Panc1 (cell line): ENCODE measurements around the gene TMEM109. TPM values are rescaled to one million over a fixed set of nuclear protein-coding genes. Genes with fewer than 3 reads are reported as not detected.
A peak's percentile ranks its signal among the peaks of the same experiment; 100 is the strongest.

Experiments
- ATAC-seq: fragments of 200-7000 bp; cut with Tn5 transposase; 2 replicates; pipeline ENCODE4 v1.9.1; 2020; ENCODE audit warnings: mild to moderate bottlenecking, moderate library complexity
- BruUV-seq: library from RNA; stranded (reverse); fragments of 400-500 nt; replicated peaks from 2 replicates; lab custom pipeline; 2021; lab: Mats Ljungman, UMichigan
- CTCF ChIA-PET: fragments of 300-600 bp; sonication (Branson Sonifier 250); formaldehyde crosslinking; loops from one replicate; lab custom pipeline; 2022; ENCODE audit warnings: antibody characterized with exemption; lab: Charles Lee
- POLR2A ChIA-PET: fragments of 300-600 bp; sonication (Branson Sonifier 250); formaldehyde crosslinking; loops from one replicate; lab custom pipeline; 2022; ENCODE audit warnings: antibody characterized with exemption; lab: Charles Lee
- DNase-seq: peaks from one replicate; pipeline ENCODE4 v3.0.0-alpha.2; 2010; ENCODE audit warnings: low read depth, low spot score
- H3K27ac ChIP-seq: 2 replicates; pipeline ENCODE4 v1.5.1; 2011; ENCODE audit warnings: mild to moderate bottlenecking, low read length, inconsistent platforms
- H3K27me3 ChIP-seq: fragments of 200-500 bp; sonication (Bioruptor generic); 2 replicates; pipeline ENCODE4 v1.6.0; 2014; ENCODE audit warnings: low read length, inconsistent platforms; ENCODE audit not compliant: control insufficient read depth, insufficient read depth
- H3K36me3 ChIP-seq: fragments of 200-500 bp; sonication (Bioruptor generic); 2 replicates; pipeline ENCODE4 v1.5.1; 2014; ENCODE audit warnings: inconsistent platforms, mild to moderate bottlenecking, low read length, moderate library complexity; ENCODE audit not compliant: control insufficient read depth, insufficient read depth
- H3K4me1 ChIP-seq: 2 replicates; pipeline ENCODE4 v1.5.1; 2011; ENCODE audit warnings: inconsistent platforms, mild to moderate bottlenecking, low read length, moderate library complexity; ENCODE audit not compliant: control insufficient read depth, insufficient read depth
- H3K4me3 ChIP-seq, 2 experiments: 2 replicates each; pipeline ENCODE4 v1.5.1; 2011 to 2012; ENCODE audit warnings: low read depth in 2 of 2, low read length in 2 of 2, mild to moderate bottlenecking in 2 of 2, inconsistent platforms in 1 of 2, moderate library complexity in 1 of 2
- H3K9me3 ChIP-seq: fragments of 200-500 bp; sonication (Bioruptor generic); 2 replicates; pipeline ENCODE4 v1.5.1; 2014; ENCODE audit warnings: low read depth, mild to moderate bottlenecking, inconsistent platforms, low read length, moderate library complexity; ENCODE audit not compliant: control insufficient read depth, insufficient read depth
- POLR2AphosphoS5 ChIP-seq: IDR thresholded peaks from 2 replicates; pipeline ENCODE4 v1.6.1; 2012; ENCODE audit warnings: mild to moderate bottlenecking, low read depth, low read length, moderate library complexity
- SIN3A ChIP-seq: IDR thresholded peaks from 2 replicates; pipeline ENCODE4 v1.6.1; 2012; ENCODE audit warnings: low read depth, mild to moderate bottlenecking, low read length, moderate library complexity, borderline replicate concordance; ENCODE audit not compliant: insufficient read depth
- TCF7L2 ChIP-seq: IDR thresholded peaks from 2 replicates; pipeline ENCODE4 v1.6.1; 2011; ENCODE audit warnings: mild to moderate bottlenecking, low read depth, low read length, inconsistent platforms
- in situ Hi-C: cut with HindIII; loops from 2 replicates; pipeline ENCODE4 v1.10.0; 2016; ENCODE audit warnings: low sequenced_read_pairs, low pct_unique_long_range_greater_than_20kb
- intact Hi-C: fragments of 100-400 bp; cut with micrococcal nuclease; formaldehyde crosslinking; loops from one replicate; pipeline ENCODE4 v1.10.0; 2022; ENCODE audit not compliant: unreplicated experiment
- total RNA-seq: library from RNA; stranded (reverse); gene quantifications from one replicate; pipeline ENCODE4 v1.2.1, GENCODE V29; 2021; ENCODE audit not compliant: unreplicated experiment
- TF ChIP-seq, protein P1 (sequence below), 2 experiments: IDR thresholded peaks; 2 replicates each; pipeline ENCODE4 v1.6.1; 2011 to 2012; ENCODE audit warnings: low read depth in 2 of 2, control low read depth in 1 of 2, low read length in 1 of 2, mild to moderate bottlenecking in 1 of 2, moderate library complexity in 1 of 2; ENCODE audit not compliant: insufficient read depth in 1 of 2
- TF ChIP-seq, protein P2 (sequence below): fragments of 450-650 bp; IDR thresholded peaks from 2 replicates; pipeline ENCODE4 v1.5.1; 2017; ENCODE audit warnings: mild to moderate bottlenecking

TMEM109 gene
- total RNA-seq, 1 experiment from 2014 or later, result 91.8 TPM

DNA sequence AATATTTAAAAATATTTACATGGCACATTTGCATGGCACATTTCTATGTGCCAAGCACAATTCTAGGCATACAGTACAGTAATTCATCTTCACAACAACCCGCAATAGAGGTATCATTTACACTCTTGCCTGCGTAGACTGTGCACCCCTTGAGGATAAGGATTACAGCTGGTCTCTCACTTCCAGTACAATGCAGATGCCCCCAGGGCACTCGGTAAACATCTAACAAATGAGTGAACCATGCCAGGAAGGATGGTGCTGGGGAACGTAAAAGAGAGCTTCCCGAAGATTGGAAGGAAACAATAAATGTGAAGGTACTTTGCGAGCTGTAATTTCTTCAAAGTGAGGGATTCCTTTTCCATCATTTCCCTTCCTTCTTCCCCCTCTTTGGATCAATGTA, 8.9 kb upstream of the TMEM109 start:
- Histone ChIP-seq H3K27ac (peak overlapping the region; percentile 93), H3K4me3 (peak overlapping the region; percentile 87 to 98), H3K27me3 (0 out of 2 replicates have a peak, but pooled peaks cover 3% of the 10 kb centered on the region), H3K36me3 (peaks cover 20% of the 10 kb centered on the region), H3K4me1 (peaks cover 14% of the 10 kb centered on the region), H3K9me3 (no peaks in the 10 kb centered on the region)
- TSS peak; percentile 82 for BruUV-seq
- intact Hi-C loops, result no loop called here
- ChIA-PET CTCF (interaction anchor here (0.5 kb wide), 2 partner anchors 37 to 128 kb away, joined by 3 to 6 read pairs; no protein-coding TSS in a partner anchor), POLR2A (no interaction called here)
- in situ Hi-C loops, result no loop called here
- TF ChIP-seq POLR2AphosphoS5 (no peak), SIN3A (no peak), TCF7L2 (no peak)
- TF ChIP-seq, protein P1, sequence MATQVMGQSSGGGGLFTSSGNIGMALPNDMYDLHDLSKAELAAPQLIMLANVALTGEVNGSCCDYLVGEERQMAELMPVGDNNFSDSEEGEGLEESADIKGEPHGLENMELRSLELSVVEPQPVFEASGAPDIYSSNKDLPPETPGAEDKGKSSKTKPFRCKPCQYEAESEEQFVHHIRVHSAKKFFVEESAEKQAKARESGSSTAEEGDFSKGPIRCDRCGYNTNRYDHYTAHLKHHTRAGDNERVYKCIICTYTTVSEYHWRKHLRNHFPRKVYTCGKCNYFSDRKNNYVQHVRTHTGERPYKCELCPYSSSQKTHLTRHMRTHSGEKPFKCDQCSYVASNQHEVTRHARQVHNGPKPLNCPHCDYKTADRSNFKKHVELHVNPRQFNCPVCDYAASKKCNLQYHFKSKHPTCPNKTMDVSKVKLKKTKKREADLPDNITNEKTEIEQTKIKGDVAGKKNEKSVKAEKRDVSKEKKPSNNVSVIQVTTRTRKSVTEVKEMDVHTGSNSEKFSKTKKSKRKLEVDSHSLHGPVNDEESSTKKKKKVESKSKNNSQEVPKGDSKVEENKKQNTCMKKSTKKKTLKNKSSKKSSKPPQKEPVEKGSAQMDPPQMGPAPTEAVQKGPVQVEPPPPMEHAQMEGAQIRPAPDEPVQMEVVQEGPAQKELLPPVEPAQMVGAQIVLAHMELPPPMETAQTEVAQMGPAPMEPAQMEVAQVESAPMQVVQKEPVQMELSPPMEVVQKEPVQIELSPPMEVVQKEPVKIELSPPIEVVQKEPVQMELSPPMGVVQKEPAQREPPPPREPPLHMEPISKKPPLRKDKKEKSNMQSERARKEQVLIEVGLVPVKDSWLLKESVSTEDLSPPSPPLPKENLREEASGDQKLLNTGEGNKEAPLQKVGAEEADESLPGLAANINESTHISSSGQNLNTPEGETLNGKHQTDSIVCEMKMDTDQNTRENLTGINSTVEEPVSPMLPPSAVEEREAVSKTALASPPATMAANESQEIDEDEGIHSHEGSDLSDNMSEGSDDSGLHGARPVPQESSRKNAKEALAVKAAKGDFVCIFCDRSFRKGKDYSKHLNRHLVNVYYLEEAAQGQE (IDR thresholded peaks at IDR 0.05; ENCODE audit: insufficient read depth in 1 of 2, low read depth in 2 of 2, low read length in 1 of 2), result no peak
- TF ChIP-seq, protein P2, sequence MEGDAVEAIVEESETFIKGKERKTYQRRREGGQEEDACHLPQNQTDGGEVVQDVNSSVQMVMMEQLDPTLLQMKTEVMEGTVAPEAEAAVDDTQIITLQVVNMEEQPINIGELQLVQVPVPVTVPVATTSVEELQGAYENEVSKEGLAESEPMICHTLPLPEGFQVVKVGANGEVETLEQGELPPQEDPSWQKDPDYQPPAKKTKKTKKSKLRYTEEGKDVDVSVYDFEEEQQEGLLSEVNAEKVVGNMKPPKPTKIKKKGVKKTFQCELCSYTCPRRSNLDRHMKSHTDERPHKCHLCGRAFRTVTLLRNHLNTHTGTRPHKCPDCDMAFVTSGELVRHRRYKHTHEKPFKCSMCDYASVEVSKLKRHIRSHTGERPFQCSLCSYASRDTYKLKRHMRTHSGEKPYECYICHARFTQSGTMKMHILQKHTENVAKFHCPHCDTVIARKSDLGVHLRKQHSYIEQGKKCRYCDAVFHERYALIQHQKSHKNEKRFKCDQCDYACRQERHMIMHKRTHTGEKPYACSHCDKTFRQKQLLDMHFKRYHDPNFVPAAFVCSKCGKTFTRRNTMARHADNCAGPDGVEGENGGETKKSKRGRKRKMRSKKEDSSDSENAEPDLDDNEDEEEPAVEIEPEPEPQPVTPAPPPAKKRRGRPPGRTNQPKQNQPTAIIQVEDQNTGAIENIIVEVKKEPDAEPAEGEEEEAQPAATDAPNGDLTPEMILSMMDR, result no peak
- no peak for ATAC-seq
- DNase-seq, result no peak

DNA sequence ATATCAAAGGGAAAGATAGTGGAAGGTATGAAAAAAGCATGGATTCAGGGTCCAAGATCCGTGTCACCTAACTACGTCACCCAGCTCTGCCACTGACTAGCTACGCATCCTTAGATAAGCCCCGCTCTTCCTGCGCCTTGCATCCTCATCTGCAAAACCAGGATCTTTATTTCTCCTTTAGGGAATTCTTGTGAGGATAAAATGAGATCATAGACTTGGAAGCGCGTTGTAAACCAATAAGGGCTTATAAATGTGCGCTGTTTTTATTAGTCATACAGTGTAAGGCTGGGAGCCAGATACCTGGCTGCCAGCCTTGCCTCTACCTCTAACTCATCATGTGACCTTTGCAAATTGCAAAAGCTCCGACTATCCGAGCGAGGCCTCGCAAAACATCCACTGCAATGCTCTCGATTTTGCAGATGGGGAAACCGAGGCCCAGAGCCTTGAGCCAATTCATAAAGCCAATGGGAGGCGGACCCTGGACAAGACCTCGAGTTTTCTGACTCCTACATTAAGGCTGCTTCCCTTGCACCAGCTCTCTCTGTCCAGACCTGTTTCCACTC, 8.3 kb upstream of the TMEM109 start:
- CTCF ChIA-PET, result interaction anchor here (0.5 kb wide), 1 partner anchor 38 kb away, joined by 6 read pairs; no protein-coding TSS in a partner anchor
- peaks cover 20% of the 10 kb centered on the region for H3K36me3 ChIP-seq
- intact Hi-C loops (no loop called here), in situ Hi-C loops (no loop called here)
- H3K27me3 ChIP-seq, result 0 out of 2 replicates have a peak, but pooled peaks cover 3% of the 10 kb centered on the region
- H3K4me3 ChIP-seq, result peak overlapping the region; percentile 87 to 98
- BruUV-seq, result no TSS peak
- DNase-seq (no peak), ATAC-seq (no peak)
- H3K4me1 ChIP-seq, result peaks cover 14% of the 10 kb centered on the region
- TF ChIP-seq, protein P2, result no peak
- TF ChIP-seq POLR2AphosphoS5 (no peak), SIN3A (no peak), TCF7L2 (no peak)
- TF ChIP-seq, protein P1 (IDR thresholded peaks at IDR 0.05; ENCODE audit: insufficient read depth in 1 of 2, low read depth in 2 of 2, low read length in 1 of 2), result no peak
- no peaks in the 10 kb centered on the region for H3K9me3 ChIP-seq
- POLR2A ChIA-PET, result no interaction called here
- peak overlapping the region; percentile 93 for H3K27ac ChIP-seq
